CD4-positive, alpha-beta T cell treated with Interleukin-17A for 1 hour (primary cell): ENCODE measurements around the gene NUAK2.

Experiments
- DNase-seq: peaks from one replicate; pipeline ENCODE4 v3.0.0-alpha.2; 2020

The NUAK2 gene

GRCh38 chr1:205345761-205346160 is 24.2 kb upstream of the NUAK2 start:
- DNase-seq = no peak

GRCh38 chr1:205344066-205344928 is 22.8 kb upstream of the NUAK2 start:
- DNase-seq = peak; percentile 23

- DNase-seq = no peak
These were observed 22.0 kb upstream of the NUAK2 start for GRCh38 chr1:205343431-205344065.

GRCh38 chr1:205342986-205343385 is 21.4 kb upstream of the NUAK2 start:
- no peak for DNase-seq

- DNase-seq = no peak
These were observed 19.1 kb upstream of the NUAK2 start for GRCh38 chr1:205340676-205341075.

GRCh38 chr1:205339717-205340116 is 18.2 kb upstream of the NUAK2 start:
- no peak for DNase-seq

- no peak for DNase-seq
These were observed 17.7 kb upstream of the NUAK2 start for GRCh38 chr1:205339197-205339702.

GRCh38 chr1:205338011-205338410 is 16.5 kb upstream of the NUAK2 start:
- DNase-seq = no peak

- no peak for DNase-seq
These were observed 15.9 kb upstream of the NUAK2 start for GRCh38 chr1:205337481-205337880.

- DNase-seq = peak; percentile 80
These were observed 14.1 kb upstream of the NUAK2 start for GRCh38 chr1:205335692-205336091.

- no peak for DNase-seq
These were observed 10.7 kb upstream of the NUAK2 start for GRCh38 chr1:205332015-205332791.

- no peak for DNase-seq
These were observed 8.6 kb upstream of the NUAK2 start for GRCh38 chr1:205330150-205330549.

GRCh38 chr1:205329719-205330118 is 8.2 kb upstream of the NUAK2 start:
- no peak for DNase-seq

GRCh38 chr1:205328476-205328875 is 6.9 kb upstream of the NUAK2 start:
- no peak for DNase-seq

GRCh38 chr1:205326812-205327466 is 5.4 kb upstream of the NUAK2 start:
- no peak for DNase-seq

- DNase-seq = peak; percentile 79
These were observed 3.9 kb upstream of the NUAK2 start for GRCh38 chr1:205325334-205325884.

GRCh38 chr1:205324781-205325180 is 3.2 kb upstream of the NUAK2 start:
- DNase-seq = no peak

- DNase-seq = no peak
These were observed 2.2 kb upstream of the NUAK2 start for GRCh38 chr1:205323794-205324193.

GRCh38 chr1:205321959-205322283 is 376 bp upstream of the NUAK2 start:
- DNase-seq = no peak

GRCh38 chr1:205319081-205320018 is 2.2 kb downstream of the NUAK2 start:
- peak; percentile 37 for DNase-seq

- no peak for DNase-seq
These were observed 3.1 kb downstream of the NUAK2 start for GRCh38 chr1:205318231-205318991.
